Amygdala (tissue), 56 donors: Measurements from ENCODE around the gene ZC3H4.

Experiments
- DNase-seq, 56 donors: peaks; one replicate each; lab custom pipeline; 2025; lab: John Stamatoyannopoulos, UW

The ZC3H4 gene

DNA sequence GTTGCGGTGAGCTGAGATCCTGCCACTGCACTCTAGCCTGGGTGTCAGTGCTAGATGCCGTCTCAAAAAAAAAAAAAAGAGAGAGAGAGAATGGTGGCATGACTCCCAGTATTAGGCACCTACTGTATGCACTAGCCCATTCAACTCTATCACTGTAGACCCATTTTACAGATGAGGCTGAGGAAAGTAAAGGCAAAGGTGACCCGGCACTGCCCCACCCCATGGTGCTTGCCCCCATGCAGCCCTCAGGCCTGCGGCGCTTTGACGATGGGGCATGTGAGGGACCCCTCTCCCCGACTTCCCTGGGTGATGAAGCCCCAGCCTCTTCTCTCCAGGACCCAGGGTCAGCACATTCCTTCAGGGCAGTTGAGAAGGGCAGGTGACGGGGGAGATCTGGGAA is 86.7 kb downstream of the ZC3H4 start:
- no peak for DNase-seq

DNA sequence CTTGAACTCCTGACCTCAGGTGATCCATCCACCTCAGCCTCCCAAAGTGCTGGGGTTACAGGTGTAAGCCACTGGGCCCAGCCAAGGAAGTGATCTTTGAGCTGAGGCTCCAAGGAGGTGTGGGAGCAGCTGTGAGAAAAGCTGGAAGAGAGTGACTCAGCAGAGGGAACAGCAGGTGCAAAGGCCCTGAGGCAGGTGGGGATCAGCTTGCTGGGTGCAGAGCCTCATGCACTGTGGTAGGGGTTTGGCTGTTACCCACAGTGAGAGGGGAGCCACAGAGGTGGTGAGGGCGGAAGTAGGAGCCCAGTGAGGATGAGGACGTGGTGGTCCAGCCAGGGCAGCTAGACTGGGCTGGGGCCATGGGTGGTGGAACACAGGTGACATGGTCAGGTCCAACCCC is 87.4 kb downstream of the ZC3H4 start:
- no peak for DNase-seq

DNA sequence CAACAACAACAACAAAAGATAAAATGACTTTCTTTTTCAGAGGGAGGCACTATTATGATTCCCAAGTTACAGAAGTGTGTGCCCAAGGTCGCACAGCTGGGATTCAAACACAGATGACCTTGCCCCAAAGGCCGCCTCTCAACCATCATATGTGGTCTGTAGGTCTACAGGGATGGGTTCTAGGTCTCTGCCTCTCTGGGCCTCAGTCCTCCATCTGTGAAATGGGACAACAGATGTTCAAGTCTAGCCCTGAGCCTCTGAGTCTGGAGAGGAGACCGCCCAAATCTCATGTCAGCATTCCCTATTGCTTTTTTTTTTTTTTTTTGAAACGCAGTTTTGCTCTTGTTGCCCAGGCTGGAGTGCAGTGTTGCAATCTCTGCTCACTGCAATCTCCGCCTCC is 89.1 kb downstream of the ZC3H4 start:
- DNase-seq: no peak

GRCh38 chr19:47023448-47023794 is 90.2 kb downstream of the ZC3H4 start:
- DNase-seq: no peak

DNA sequence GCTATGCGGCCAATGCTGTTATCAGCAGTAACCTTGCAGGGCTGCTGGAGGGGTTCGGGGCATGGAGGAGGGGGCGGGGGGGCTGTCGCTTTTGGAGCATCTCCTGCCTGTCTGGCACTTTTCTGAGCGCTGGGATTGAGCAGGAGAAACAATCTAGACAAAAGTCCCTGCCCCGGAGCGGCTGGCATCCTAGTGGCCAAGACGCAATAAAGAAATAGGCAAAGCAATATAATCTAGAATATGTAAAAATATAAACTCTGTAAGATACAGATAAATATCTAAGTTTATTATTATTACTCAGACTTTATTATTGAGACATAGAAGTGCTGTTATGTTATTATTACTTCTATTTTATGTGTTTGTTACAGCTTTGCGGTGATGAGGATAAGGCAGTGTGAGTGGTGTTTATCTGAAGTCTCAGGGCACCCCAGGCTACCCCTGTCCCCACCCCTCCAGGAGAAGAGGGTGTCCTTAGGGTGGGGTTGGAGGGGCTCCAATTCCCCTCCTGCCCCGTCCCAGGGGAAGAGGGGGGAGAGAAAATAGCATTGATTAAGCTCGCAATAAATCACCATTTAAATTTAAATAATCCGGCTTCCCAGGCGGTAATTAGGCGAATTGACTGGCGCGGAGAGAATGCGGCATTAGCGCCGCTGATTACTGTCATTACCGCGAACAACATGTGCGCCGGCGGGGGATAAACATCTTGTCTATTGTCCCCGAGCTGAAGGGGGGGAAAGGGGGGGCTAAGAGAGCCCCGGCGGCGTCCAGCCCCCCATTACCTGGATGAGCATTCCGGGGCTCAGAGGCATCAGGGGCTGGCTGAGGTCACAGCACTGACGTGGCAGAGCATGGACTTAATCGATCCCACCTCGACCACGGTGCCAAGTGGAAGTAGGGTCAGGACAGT is 90.8 kb downstream of the ZC3H4 start:
- no peak for DNase-seq

- DNase-seq: no peak
Measured at GRCh38 chr19:47022140-47022536, 91.4 kb downstream of the ZC3H4 start.

DNA sequence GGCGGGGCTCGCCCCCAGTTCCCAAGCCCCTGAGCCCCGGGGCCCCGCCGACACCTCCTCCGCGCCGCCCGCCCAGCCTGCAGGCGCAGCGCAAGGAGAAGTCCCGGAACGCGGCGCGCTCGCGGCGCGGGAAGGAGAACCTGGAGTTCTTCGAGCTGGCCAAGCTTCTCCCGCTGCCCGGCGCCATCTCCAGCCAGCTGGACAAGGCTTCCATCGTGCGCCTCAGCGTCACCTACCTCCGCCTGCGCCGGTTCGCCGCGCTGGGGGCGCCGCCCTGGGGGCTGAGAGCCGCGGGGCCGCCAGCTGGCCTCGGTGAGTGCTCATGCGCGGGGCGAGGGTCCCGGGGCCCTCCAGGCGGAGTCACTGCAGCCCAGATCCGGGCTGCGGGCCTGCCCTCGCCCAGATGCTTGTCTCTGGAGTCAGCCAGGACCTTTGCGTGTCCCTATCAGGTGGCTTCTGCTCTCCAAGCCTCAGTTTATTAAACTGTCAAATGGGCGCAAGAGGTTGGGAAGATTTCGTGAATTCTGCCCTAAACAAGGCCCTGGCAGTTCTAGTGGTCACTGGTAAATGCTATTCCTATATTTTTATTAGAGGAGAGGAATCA is 91.9 kb downstream of the ZC3H4 start:
- no peak for DNase-seq

- DNase-seq: peak in 1 of 56 donors; percentile 23
Measured at GRCh38 chr19:47020992-47021496, 92.5 kb downstream of the ZC3H4 start.

- DNase-seq: no peak
Measured at GRCh38 chr19:47020132-47020805, 93.3 kb downstream of the ZC3H4 start.

GRCh38 chr19:47019431-47020041 is 94.0 kb downstream of the ZC3H4 start, which contains the start of gene NPAS1:
Gene NPAS1, plus strand, starts transcription at chr19:47019837. Its CDS starts 1,211 bp downstream, at chr19:47021048.
- no peak for DNase-seq

DNA sequence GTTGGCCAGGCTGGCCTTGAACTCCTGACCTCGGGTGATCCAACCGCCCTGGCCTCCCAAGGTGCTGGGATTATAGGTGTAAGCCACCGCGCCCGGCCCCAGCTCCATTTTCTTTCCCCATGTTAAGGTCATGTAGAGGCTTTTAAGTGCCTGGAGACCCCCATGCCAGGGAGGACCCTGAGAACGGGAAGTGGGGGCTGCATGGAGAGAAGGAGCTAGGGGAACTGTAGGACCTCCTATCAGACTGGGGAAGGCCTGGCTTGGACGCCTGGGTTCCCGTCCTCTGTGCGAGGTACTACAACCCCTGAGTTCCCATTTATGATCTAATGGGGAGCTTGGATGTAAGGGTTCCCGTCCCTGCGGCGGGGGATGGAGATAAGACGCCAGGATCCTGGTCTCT is 94.7 kb downstream of the ZC3H4 start:
- DNase-seq: no peak
